Measurements from ENCODE around the gene LCK. TPM values are rescaled to one million over a fixed set of nuclear protein-coding genes. Genes with fewer than 3 reads are reported as not detected.

The LCK gene
- total and polyA plus RNA-seq, 9 of the 15 experiments (the other 6 are each of a cell fraction or from before 2014, with no cell fraction given) = 0.04 to 0.47 (median 0.13) TPM; not detected in 6

DNA sequence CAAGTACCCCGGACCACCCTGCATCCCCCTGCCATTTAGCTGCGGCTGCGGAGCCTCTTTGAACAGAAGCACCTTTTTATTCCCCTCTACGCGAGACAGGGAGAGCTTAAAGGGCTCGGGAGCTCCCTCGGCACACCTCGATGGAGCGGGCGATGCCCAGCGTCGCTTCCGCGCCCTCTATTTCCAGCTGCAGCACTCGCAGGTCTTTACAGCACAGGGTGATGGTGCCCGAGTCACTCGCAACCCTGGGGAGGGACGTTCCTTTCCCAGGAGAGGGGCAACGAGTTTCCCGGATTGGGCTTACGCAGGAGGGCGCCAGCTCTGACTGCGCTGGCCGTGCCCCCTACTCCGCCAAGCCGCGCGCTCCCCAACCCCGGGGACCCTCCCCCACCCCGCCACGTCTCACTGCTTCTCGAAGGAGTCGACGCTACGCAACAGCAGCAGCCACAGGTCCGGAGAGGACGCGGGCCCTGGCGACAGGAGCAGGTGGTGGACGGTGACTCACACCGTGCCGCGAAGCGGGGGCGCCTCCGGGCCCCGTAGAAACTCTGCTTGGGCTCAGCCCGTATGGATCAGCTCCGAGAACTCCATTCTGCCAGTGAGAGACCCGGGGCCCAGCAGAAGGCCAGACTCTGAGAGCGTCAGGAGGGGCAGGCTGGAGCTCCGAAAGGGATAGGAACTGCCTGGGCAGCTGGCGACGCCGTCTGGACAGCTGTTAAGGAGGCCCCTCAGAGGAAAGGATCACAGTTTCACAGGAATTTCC is 9.9 kb upstream of the LCK start (continued):
- no peak for TF ChIP-seq CREB3 (tag; conservative IDR thresholded peaks at IDR 0.05; ENCODE audit: low read depth)
- TF ChIP-seq YBX1 (IDR thresholded peaks at IDR 0.05) = no peak
- TF ChIP-seq EGR1 (conservative IDR thresholded peaks at IDR 0.05) = peak; percentile 76
- TF ChIP-seq FIP1L1 (IDR thresholded peaks at IDR 0.05; ENCODE audit: low read depth, low read length, poor library complexity, severe bottlenecking) = no peak
- TF ChIP-seq KDM5B (IDR thresholded peaks at IDR 0.05; ENCODE audit: insufficient replicate concordance, low read depth, low read length) = no peak
- TF ChIP-seq MEF2D (tag; conservative IDR thresholded peaks at IDR 0.05; ENCODE audit: low read depth) = no peak
- TF ChIP-seq PRPF4 (IDR thresholded peaks at IDR 0.05; ENCODE audit: insufficient read depth, low read depth, low read length, poor library complexity, severe bottlenecking) = no peak
- no peak for TF ChIP-seq CUX1 (CRISPR knock-in tag; IDR thresholded peaks at IDR 0.05)
- peak; percentile 82 for TF ChIP-seq ZBTB33 (CRISPR knock-in tag; IDR thresholded peaks at IDR 0.05)
- TF ChIP-seq DPF2 (IDR thresholded peaks at IDR 0.05) = peak; percentile 51; the same call in 1 of the 2 replicates
- TF ChIP-seq, protein P1, sequence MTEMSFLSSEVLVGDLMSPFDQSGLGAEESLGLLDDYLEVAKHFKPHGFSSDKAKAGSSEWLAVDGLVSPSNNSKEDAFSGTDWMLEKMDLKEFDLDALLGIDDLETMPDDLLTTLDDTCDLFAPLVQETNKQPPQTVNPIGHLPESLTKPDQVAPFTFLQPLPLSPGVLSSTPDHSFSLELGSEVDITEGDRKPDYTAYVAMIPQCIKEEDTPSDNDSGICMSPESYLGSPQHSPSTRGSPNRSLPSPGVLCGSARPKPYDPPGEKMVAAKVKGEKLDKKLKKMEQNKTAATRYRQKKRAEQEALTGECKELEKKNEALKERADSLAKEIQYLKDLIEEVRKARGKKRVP (CRISPR knock-in tag; IDR thresholded peaks at IDR 0.05) = no peak
- no peak for TF ChIP-seq GTF2B (IDR thresholded peaks at IDR 0.05; ENCODE audit: extremely low read depth, insufficient read length)
- TF ChIP-seq E4F1 (CRISPR knock-in tag; IDR thresholded peaks at IDR 0.05; ENCODE audit: borderline replicate concordance) = no peak

Measured in K562 (cell line).